ENCODE results near the gene KIFAP3.

GRCh38 chr1:169914531-169914930 is 160.0 kb downstream of the KIFAP3 start:
- TF ChIP-seq CTCF (IDR thresholded peaks at IDR 0.05) (no peak), POLR2AphosphoS5 (IDR thresholded peaks at IDR 0.05) (no peak)

Measured in prostate gland (tissue), 2 donors.